ENCODE data around the gene RPP25L.

The RPP25L gene

DNA sequence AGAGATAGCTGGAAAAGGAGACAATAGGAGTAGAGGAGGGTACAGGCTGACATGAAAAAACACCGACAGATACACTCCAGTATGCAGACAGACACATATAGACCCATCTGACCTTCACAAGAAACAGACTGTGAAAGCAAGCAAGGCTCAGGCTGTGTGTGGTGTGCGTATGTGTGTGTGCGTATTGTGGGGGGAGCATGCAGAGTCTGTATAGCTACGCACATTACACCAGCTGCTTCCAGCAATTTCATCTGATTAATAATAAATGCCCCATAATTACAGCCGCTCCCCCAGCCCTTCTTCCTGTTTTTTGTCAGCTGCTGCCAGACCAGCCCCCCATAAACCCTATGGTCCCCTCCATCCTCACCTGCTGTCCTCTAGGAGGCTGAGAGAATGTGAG, 29.1 kb downstream of the RPP25L start:
- DNase-seq, result peak; percentile 63

DNA sequence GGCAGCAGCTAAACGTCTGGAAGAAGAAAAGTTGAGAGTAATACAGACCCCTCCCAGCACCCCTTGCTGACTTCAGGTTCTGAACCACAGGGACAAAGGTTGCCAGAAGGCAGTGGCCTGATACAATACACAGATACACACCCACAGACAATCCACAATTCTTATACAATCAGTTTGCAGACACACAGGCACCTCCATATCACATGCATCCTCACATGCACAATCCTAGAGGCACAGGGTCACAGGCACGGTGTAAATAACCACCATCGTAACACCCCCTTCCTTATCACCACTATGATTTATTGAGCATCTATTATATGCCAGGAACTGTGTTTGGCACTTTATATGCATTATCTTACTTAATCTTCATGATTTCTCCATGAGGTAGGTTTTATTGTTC, 30.6 kb downstream of the RPP25L start:
- no peak for DNase-seq

DNA sequence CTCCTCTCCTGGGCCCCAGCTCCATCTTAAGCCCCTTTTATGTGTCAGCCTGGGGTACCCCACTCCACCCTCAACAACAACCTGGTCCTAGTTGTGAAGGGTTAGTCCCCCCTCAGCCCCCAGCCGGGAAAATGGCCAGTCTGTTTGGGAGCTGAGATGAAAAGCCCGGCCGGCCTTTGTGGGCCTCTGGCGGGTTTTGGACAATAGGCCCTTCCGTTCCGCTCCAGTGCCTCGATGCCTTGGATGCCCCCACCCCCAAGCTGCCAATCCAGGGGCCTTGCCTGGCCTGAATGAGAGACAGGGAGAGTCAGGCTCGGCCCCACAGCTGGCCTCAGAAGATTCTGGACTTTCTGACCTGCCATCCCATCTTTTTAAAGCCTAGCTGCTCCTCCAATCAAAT, 31.5 kb downstream of the RPP25L start:
- peak; percentile 91 for DNase-seq

DNA sequence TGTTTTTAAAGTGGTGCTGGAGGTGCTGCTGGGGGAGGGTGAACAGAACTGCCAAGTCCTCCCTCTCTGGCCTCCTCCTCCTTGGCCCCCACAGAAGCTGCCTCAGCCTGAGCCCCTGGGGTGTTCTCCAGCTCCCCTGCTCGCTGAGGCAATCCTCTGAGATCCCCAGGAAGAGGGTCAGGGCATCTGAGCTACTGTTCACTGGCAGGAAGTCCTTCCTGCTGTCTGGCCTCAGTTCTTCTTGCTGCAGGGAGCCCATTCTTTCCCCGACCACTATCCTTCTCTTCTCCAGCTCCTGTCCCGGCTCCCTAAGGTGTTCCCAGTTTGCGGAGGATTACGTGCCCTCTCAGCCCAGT, 32.1 kb downstream of the RPP25L start:
- peak; percentile 25 for DNase-seq

DNA sequence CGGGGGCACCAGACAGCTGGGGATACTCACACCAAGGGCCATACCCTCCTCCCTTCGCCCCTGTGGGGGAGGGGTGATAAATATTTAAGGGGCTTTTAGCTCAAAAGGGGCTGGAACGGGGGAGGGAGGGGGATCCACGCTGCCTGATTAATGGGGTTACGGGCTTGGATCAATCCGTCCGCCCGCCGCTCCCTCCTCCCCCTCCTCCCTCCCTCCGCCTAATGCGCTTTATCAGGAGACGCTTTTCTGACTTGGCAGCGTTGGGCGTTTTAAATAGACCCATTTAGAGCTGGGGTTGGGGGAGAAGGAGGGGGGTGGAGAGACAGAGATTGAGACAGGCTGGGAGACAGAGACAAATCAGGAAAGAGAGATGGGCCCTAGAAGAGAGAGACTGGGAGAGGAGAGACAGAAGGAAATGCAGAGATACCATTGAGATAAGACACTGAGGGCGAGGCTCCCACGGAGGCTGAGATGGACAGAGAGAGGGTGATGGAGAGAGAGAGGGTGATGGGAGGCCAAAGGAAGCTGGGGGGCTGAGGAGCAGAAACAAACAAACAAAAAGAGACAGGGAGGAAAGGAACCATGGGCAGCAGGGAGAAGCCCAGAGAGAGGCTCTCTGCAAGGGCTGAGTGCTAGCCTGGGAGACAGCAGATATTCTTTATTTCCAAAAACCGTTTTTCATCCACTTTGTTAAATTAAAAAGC, 32.6 kb downstream of the RPP25L start:
- DNase-seq, result peak; percentile 88

DNA sequence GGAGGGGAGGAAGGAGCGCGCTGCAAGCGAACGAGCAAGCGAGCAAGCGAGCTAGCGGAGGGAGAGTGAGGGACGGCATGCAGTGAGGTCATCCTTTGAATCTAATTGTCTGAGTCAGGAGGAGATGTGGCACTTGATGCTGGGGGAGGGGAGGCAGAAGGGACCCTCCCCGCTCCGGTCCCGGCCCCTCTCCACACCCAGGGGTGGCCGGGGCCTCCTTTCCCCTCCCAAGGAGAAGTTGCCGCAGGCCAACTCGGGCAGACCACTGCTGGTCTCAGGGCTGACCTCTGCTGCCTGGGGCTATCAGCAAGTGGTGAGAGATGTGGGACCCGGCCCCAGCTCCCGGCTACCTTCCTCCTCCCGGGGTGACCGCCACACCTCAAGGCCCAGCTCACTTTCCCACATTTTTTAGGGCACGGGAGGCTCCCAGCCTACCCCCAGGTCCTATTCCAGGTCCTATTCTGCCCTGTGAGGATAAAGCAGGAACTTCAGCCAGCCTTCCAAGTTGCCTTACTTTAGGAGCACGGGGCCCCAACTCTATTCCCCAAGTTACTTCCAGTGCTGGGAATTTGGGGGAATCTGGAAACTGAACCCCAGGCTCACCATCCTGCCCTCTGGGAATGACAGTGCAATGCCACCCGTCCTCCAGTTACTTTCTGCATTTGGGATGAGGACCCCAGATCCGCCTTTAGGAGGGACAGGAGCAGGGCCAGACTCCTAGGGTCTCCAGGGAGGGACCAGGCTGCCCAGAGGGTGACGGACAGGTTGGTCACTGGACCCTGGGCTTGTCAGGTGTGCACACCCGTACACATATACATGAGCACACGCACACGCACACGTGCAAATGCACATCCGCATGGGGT, 33.4 kb downstream of the RPP25L start:
- peak; percentile 92 for DNase-seq

DNA sequence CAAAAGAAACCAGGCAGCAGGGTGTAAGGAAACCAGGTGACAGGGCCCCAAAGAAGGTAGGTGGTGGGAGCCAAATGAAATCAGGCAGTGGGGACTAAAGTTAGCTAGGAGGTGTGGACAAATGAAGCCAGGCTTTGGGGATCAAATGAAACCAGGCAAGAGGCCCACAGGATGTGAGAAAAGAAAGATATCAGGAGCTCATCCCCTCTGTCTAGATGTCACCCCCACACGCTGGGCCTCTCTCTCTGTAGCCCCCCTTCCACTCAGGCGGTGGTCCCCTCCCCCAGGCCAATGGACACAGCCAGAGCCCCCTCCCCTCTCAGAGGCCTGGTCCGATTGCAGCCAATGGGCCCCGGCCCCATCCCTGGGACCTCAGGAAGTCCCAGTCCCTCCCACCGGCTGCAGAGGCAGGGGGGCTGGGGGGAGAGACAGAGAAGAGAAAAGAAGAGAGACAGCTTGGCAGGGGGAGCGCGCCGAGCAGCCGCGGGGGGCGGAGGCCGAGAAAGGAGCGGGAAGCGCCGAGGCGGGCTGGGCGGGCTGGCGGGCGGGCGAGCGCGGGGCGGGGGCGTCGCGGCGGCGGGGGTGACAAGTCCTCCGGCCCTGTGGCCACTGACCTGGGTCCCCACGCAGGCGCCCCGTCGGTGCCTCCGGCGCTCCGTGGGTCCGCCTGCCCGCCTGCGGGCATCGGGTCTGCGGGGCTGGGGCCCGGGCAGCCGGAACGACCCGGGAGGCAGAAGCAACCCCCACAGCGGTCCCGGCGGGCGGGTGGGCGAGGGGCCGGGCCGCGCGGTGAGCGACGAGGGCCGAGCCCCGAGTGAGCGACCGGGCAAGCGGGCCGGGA, 34.3 kb downstream of the RPP25L start:
- DNase-seq, result peak; percentile 93

DNA sequence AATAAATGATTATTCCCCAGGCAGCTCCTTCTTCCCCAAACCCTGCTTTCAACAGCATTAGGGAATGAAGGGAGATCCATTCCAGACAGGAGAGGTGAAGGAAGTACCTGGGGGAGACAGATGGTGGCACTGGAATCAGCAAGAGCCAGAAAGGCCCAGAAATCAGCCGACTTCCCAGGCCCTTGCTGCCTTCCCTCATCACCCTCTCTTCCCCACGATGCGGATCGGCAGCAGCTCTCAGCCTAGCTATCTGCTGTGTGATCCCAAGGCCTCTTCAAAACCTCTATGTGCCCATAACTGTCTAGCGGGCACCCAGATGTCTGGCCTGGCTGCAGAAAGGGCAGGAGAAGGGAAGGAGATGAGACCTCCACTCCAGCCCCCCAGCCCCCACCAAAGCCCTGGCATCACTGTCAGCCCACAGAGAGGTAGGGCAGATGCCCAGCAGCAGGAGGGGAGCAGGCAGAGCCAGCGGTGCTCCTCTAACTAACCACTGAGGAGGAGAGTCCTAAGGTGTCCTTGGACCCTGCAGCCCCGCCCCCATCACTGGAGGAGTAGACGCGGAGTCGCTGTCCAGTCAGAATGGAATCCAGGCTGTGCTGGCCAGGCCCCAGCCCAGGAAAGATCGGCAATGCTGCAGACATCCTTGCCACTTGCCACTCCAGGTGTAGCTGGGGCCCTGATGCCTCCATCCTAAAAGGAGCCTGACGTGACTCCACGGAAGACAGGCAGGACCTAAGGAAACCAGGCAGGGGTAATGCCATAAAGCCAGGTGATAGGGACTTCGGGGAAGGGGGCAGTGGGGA, 35.1 kb downstream of the RPP25L start:
- peak; percentile 80 for DNase-seq

DNA sequence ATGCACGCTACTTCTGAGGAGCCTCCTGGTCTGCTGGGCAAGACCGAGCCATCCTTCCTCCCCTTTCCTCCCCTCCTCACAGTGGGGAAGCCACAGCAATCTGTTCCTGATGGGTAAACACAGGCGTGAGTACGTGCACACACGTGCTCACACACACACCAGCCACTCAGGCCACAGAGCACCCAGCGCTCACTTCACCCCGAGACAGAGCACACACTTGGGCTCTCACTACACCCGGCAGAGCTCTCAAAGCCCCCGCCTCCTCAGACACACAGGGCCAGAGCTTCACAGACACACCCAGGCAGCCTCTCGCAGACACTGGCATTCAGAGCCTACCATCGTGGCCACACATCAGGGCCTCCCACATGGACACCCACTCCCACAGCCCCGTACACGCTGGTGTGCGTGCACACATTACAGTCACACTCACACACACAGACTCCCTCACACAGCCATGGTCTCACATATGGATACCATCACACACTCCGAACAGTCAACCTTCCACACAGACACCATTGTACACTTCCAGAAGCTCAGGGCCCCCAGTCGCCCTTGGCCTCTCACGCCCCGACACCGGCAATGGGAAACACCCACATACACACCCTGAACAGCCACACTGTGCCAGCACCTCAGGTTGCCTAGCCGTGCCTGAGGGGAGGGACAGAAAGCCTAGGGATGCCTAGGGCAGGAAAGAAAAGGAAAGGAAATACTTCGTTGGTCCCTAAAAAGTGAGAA, 35.9 kb downstream of the RPP25L start:
- peak; percentile 77 for DNase-seq

DNA sequence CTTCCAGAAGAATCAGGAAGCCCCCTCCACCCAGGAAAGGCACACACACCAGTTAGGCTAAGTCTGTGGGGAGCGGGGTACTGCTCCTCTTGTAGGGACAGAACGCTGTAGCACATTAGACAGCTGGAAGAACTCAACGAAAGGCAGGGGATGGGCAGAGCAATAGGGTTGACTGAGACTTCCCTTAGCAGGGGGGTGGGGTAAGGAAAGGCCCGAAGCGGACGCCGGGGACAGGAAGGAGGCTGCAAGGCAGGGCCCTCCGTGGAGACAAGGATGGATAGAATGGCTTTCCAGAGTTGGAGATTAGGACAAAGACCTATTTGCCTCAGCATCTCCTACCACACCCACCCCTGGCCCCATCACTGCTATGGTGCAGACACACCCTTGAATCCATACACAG, 36.7 kb downstream of the RPP25L start:
- DNase-seq, result no peak

DNA sequence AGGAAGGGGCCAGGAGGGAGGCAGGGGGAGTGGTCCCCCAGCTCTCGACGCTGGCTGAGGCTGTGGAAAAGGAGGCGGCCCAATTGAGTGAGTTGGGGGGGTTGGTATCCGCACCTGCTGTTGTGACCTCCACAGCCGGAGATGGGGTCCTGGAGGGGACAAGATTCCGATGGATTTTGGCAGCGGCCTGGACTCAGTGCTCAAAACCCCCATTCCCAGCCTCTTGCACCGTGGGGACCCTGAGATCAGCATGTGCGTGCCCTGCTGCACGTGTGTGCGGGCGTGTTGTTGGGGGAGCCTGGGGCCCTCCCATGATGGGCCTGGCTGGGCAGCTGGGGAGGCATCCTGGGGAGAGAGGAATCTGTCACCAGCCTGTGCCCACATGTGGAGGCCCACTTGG, 37.3 kb downstream of the RPP25L start:
- DNase-seq, result no peak

DNA sequence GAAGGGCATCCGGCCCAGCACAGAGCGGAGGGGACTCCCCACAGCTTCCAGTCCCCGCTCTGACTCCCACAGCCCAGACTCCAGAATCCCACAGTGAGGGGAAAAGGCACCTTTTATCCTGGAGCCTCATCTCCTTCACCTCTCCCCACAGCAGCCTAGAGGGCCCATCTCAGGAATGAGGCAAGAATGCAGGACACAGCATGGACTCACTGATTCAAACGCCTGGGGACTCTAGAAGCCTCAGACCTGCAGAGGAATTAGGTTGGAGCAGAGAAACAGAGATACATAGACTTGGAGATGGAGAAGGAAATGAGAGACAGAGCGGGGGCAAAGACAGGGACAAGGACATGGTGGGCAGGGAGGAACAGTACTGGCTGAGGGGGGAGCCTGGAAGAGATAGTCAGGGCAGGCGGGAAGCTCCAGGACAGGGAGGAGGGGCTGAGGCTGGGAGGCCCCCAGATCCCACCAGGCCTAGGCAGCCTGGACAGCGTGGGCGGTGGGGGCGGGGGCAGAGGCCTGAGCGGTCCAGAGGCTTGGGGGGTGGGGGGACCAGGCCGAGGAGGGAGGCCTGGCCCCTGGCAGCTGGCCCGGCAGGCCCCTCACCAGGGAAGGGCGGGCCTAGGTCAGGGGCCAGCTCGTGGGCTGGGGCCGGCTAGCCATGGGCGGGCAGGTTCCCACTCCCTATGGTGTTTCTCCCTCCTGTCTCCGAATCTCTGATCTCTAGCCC, 38.1 kb downstream of the RPP25L start:
- DNase-seq, result no peak

DNA sequence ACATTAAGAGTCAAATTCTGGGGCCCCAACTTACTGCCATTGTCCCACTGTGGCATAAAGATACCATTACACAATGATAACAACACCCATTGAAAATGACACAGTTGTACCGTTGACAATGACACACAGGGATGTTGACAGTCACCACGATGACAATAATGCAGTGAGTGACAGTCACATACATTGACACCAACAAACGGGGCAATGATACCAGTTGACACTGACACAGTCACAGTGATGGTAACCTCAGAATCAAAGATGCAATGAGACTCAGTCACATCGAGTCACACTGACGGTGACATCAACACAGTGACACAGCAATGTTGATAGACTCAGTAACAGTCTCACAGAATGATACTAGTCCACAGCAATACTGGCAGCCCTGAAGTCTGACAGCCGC, 39.3 kb downstream of the RPP25L start:
- no peak for DNase-seq

DNA sequence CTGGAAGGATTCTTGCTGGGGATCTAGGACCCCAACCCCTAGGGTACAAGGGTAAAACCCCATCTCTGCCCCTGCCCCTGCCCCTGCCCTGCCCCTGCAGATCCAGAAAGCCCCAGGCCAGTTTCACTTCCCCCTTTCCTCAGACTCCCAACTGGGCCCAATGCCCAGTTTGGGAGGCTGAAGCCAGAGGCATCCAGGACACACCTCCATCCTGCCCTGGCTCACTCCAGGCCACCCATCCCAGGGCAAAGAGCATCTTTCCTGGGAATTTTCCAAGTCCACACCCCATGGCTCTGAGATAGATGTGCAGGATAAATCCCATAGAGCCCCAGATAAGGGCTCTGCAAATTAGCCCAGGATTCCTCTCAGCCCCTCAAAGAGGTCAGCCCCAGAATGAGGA, 39.8 kb downstream of the RPP25L start:
- no peak for DNase-seq

DNA sequence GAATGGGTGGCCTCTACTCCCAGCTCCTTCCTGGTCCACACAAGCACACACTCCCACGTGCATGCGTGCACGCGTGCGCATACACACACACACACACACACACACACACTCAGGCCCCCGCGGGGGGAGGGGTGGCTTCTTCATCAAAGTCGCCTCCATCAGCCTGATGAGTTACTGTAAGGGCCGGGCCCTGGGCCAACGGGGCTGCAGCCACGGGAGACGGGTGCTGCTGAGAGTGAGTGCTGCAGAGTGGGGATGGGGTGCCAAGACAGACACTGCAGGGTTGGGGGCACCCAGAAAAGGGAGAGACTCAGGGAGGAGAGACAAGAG, 40.5 kb downstream of the RPP25L start:
- DNase-seq, result no peak

DNA sequence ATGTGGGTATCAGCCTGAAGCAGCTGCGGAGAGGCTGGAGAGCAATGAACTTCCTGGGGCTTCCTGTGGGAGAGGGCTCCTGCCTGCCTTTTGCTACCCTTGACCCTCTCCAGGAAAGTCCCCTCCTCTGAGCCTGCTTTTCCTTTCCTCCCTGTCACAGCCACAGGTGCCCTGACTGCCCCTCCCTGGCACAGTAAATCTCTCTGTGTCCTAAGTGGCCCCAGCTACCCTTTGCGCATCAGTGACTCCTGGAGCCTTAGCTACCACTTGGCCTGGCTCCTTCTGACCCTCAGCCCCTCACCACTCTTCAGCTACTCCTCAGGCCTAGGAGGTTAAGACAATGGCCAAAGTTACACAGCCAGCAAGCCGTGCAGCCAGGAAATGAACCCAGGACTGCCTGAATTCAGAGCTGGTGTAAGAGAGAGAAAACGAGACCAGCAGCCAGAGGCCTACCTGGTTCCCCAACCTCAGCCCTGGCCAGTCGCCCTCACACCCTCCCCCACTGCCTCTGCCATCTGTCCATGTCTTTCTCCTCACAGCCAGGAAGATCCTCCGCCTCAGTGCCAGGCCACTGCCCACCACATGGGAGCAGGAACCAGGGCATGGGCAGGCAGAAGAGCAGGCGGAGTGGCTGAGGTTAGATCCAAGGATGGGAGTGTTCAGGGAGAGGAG, 41.0 kb downstream of the RPP25L start:
- DNase-seq, result no peak

DNA sequence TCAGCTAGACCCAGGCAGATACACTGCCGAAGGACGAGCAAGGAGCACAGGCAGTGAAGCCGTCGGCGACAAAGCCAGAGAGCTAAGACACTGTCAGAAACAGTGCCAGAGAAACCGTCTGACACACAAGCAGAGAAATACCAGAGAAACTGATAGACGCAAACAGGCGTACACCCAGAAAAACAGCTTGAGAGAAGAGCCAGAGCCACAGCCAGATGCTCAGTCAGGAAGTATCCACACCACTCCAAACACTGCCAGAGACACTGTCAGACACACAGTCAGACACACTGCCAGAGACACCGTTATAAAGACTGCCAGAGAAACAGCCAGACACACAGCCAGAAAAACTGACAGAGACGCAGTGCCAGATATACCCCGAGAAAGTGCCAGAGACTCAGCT, 41.5 kb downstream of the RPP25L start:
- no peak for DNase-seq

DNA sequence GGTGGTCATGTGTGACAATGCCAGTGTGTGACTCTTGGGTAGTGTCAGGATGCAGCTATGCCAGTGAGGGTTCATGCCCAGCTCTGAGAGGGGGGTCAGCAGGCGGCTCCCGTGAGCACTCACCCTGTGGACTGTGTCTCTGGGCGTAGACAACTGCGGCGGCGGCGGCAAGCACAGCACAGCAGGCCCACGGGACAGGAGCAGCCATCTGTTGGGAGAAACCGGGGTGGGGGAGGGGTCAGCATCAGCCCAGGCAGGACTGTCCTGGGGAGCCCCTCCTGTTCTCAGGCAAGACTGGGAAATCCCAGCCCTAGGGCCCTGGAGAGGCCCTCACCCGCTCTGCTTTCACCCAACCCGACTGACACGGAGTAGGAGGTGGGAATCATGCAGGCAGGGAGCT, 43.1 kb downstream of the RPP25L start:
- peak; percentile 67 for DNase-seq

DNA sequence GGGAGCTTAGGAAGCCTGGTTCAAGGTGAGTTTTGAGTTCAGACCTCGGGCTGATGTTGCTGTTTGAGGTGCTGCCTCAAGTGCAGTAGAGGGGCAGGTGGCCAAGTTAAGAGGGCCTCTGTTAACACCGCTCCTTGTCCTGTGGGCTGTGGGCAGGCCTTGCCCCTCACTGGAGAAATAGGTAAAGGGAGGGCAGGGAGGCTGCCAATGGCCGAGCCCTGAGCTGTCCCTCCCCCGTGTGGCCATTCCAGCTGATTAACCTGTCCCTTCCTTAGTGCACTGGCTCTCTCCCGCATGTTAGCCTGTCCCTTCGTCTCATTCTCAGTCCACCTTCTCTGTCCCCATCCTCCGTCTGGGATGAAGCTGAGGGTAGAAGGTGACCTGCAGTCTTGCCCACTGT, 43.8 kb downstream of the RPP25L start:
- DNase-seq, result no peak

DNA sequence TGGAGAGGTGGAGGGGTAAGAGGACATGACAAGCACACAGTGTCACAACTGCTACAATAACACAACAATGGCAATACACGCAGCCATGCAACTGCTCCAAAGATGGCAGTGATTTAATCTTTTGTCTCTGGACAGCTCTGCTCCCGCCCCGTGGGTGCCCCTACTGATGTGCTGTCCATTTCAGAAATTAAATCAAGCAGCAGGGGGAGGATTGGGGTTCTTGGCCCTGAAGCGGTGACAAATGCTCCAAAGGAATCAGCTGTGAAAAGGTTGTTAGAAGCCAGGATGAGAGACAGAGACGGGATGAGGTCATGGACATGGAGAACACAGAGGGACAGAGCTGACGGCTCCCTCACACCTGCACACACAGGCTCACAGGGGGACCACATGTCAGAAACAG, 44.9 kb downstream of the RPP25L start:
- no peak for DNase-seq

DNA sequence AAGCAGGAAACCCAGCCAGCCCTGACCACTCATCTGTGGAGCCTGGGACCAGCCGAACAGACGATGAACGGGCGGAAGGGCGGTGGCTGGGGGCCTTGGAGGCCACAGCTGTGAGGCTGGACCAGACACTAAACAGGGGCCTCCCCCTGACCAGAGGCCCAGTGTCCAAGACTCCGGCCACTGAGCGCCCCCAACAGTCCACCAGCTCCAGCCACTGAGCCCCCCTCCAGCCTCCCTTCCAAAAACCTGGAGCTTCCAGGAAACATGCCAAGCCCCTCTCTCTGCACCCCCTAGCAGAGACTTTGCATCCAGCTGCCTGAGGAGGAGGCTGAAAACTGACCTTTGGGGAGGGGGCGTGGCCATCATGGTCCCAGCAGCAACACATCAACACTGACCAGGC, 45.6 kb downstream of the RPP25L start:
- DNase-seq, result no peak

Data from eye (tissue), 1 donor.